ENCODE measurements around the gene CCNG2. TPM values are rescaled to one million over a fixed set of nuclear protein-coding genes. Genes with fewer than 3 reads are reported as not detected.

The CCNG2 gene
- total and polyA plus RNA-seq, 9 of the 15 experiments (the other 6 are each of a cell fraction or from before 2014, with no cell fraction given), result 0.49 to 6.6 (median 2.9) TPM

DNA sequence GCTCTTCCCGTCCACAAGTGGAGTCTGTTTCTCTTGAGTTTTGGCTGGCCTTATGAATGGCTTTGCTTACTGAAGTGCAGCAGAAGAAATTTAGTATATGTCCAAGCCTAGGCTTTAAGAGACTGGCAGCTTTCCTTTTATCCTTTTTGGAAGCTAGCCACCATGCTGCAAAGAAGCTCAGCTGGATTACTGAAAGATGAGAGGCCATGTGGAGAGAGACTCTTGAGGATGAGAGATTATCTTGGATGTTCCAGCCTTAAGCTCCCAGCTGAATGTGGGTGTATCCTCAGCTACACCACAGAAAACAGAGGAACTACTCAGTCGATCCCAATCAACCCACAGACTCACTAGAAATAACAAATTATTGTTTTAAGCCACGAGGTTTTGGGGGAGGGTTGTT is 12.5 kb downstream of the CCNG2 start (continued):
- no peak for TF ChIP-seq ILK (tag; IDR thresholded peaks at IDR 0.05; ENCODE audit: borderline replicate concordance, low read depth)
- TF ChIP-seq, protein P1, sequence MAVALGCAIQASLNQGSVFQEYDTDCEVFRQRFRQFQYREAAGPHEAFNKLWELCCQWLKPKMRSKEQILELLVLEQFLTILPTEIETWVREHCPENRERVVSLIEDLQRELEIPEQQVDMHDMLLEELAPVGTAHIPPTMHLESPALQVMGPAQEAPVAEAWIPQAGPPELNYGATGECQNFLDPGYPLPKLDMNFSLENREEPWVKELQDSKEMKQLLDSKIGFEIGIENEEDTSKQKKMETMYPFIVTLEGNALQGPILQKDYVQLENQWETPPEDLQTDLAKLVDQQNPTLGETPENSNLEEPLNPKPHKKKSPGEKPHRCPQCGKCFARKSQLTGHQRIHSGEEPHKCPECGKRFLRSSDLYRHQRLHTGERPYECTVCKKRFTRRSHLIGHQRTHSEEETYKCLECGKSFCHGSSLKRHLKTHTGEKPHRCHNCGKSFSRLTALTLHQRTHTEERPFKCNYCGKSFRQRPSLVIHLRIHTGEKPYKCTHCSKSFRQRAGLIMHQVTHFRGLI (CRISPR knock-in tag; IDR thresholded peaks at IDR 0.05), result no peak

- Histone ChIP-seq H3K27ac (ENCODE audit: extremely low read depth, low read depth, low read length) (no peak overlapping the region), H2AFZ (ENCODE audit: low read depth, low read length) (no peak overlapping the region), H3K79me2 (ENCODE audit: control insufficient read depth, insufficient read depth, low read length) (no peaks in the 10 kb centered on the region), H3K36me3 (ENCODE audit: control insufficient read depth, insufficient read depth, low read length) (no peaks in the 10 kb centered on the region), H3K4me2 (ENCODE audit: insufficient read depth, low read length) (no peak overlapping the region), H3K9me3 (replicated peaks; ENCODE audit: control insufficient read depth, insufficient read depth, low read depth, low read length) (no peaks in the 10 kb centered on the region), H4K20me1 (replicated peaks; ENCODE audit: control insufficient read depth, insufficient read depth, low read length) (no peaks in the 10 kb centered on the region), H3K9ac (ENCODE audit: insufficient read depth in 1 of 2, low read depth in 2 of 2, low read length in 2 of 2) (no peak overlapping the region), H3K4me3 (no peak overlapping the region), H3K9me1 (ENCODE audit: control insufficient read depth, insufficient read depth, low read length) (no peaks in the 10 kb centered on the region), H3K27me3 (ENCODE audit: control insufficient read depth in 2 of 2, insufficient read depth in 2 of 2, low read length in 2 of 2) (peaks cover 6 to 30% of the 10 kb centered on the region in 2 experiments), H3K4me1 (replicated peaks in 1 of 2; ENCODE audit: control insufficient read depth in 2 of 2, insufficient read depth in 2 of 2, low read length in 2 of 2) (no peaks in the 10 kb centered on the region; a peak in 1 of 5 replicates)
- WGBS (ENCODE audit: insufficient coverage, low coverage, missing lambda C conversion rate), result 8% methylated on average over 4 of the region's 4 CpGs
- TF ChIP-seq GTF2A2 (tag; IDR thresholded peaks at IDR 0.05) (no peak), ZNF76 (CRISPR knock-in tag; IDR thresholded peaks at IDR 0.05; ENCODE audit: borderline replicate concordance) (no peak), CBFB (CRISPR knock-in tag; IDR thresholded peaks at IDR 0.05) (no peak), TAF15 (IDR thresholded peaks at IDR 0.05; ENCODE audit: low read depth, low read length) (no peak), ADNP (tag; IDR thresholded peaks at IDR 0.05) (no peak), CHD1 (IDR thresholded peaks at IDR 0.05; ENCODE audit: low read length) (no peak), CBX2 (IDR thresholded peaks at IDR 0.05; ENCODE audit: insufficient read depth, low read length, poor library complexity, severe bottlenecking) (no peak), ATF1 (CRISPR knock-in tag; IDR thresholded peaks at IDR 0.05) (no peak), ATF1 (tag; IDR thresholded peaks at IDR 0.05) (no peak), MTA2 (IDR thresholded peaks at IDR 0.05; ENCODE audit: low read depth) (no peak), BRD4 (IDR thresholded peaks at IDR 0.05) (no peak), MEF2A (IDR thresholded peaks at IDR 0.05; ENCODE audit: control insufficient read depth, low read depth, low read length) (no peak), MED1 (CRISPR knock-in tag; IDR thresholded peaks at IDR 0.05; ENCODE audit: borderline replicate concordance) (no peak), MBD2 (IDR thresholded peaks at IDR 0.05; ENCODE audit: borderline replicate concordance, low read depth) (no peak), HNRNPL (IDR thresholded peaks at IDR 0.05; ENCODE audit: low read depth, low read length) (no peak), C11orf30 (IDR thresholded peaks at IDR 0.05; ENCODE audit: low read depth) (no peak)
- TF ChIP-seq, protein P2, sequence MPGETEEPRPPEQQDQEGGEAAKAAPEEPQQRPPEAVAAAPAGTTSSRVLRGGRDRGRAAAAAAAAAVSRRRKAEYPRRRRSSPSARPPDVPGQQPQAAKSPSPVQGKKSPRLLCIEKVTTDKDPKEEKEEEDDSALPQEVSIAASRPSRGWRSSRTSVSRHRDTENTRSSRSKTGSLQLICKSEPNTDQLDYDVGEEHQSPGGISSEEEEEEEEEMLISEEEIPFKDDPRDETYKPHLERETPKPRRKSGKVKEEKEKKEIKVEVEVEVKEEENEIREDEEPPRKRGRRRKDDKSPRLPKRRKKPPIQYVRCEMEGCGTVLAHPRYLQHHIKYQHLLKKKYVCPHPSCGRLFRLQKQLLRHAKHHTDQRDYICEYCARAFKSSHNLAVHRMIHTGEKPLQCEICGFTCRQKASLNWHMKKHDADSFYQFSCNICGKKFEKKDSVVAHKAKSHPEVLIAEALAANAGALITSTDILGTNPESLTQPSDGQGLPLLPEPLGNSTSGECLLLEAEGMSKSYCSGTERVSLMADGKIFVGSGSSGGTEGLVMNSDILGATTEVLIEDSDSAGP (CRISPR knock-in tag; IDR thresholded peaks at IDR 0.05), result no peak
- TF ChIP-seq, protein P3, sequence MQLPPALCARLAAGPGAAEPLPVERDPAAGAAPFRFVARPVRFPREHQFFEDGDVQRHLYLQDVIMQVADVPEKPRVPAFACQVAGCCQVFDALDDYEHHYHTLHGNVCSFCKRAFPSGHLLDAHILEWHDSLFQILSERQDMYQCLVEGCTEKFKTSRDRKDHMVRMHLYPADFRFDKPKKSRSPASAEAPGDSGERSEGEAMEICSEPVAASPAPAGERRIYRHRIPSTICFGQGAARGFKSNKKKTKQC (CRISPR knock-in tag; IDR thresholded peaks at IDR 0.05), result no peak
- in situ Hi-C loops (cut with MboI), result no loop called here
- POLR2A ChIA-PET, result interaction anchor here (0.8 kb wide), 1 partner anchor 94 kb away, joined by 3 read pairs; no protein-coding TSS in a partner anchor
- DNase-seq (ENCODE audit: extremely low read depth in 1 of 4, low spot score in 3 of 4), result no peak
- intact Hi-C loops (cut with micrococcal nuclease), result no loop called here
- BruUV-seq (replicated peaks), result no TSS peak
- CTCF ChIA-PET (ENCODE audit: low intra/inter-chr PET ratio), result no interaction called here
- no peak for ATAC-seq
- FAIRE-seq, result no peak
These were observed 13.9 kb downstream of the CCNG2 start for GRCh38 chr4:77170926-77171325.
